D721Med (cell line): ENCODE results near the gene ANKRD40.
A peak's percentile ranks its signal among the peaks of the same experiment; 100 is the strongest.
"Not testable (repeated sequence)": the region's sequence is repeated elsewhere in the genome, so short reads cannot be mapped to it uniquely, and the experiment has no call there.

Experiments used
- DNase-seq: peaks from one replicate; pipeline ENCODE4 v3.0.0; 2011; ENCODE audit warnings: low spot score; ENCODE audit not compliant: insufficient read length
- FAIRE-seq: peaks from 2 replicates; lab custom pipeline; 2011; peaks lifted over from hg19 to GRCh38; lab: Jason Lieb, UNC
- TF ChIP-seq, protein P1 (sequence below): IDR thresholded peaks from 2 replicates; pipeline ENCODE4 v1.5.1; 2012; ENCODE audit warnings: mild to moderate bottlenecking, control low read depth; ENCODE audit not compliant: insufficient read depth; ENCODE audit errors: missing control alignments

ANKRD40 gene

GRCh38 chr17:50684612-50685333 is 22.9 kb downstream of the ANKRD40 start:
- DNase-seq (no peak), FAIRE-seq (no peak)
- TF ChIP-seq, protein P1, sequence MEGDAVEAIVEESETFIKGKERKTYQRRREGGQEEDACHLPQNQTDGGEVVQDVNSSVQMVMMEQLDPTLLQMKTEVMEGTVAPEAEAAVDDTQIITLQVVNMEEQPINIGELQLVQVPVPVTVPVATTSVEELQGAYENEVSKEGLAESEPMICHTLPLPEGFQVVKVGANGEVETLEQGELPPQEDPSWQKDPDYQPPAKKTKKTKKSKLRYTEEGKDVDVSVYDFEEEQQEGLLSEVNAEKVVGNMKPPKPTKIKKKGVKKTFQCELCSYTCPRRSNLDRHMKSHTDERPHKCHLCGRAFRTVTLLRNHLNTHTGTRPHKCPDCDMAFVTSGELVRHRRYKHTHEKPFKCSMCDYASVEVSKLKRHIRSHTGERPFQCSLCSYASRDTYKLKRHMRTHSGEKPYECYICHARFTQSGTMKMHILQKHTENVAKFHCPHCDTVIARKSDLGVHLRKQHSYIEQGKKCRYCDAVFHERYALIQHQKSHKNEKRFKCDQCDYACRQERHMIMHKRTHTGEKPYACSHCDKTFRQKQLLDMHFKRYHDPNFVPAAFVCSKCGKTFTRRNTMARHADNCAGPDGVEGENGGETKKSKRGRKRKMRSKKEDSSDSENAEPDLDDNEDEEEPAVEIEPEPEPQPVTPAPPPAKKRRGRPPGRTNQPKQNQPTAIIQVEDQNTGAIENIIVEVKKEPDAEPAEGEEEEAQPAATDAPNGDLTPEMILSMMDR, result no peak

DNA sequence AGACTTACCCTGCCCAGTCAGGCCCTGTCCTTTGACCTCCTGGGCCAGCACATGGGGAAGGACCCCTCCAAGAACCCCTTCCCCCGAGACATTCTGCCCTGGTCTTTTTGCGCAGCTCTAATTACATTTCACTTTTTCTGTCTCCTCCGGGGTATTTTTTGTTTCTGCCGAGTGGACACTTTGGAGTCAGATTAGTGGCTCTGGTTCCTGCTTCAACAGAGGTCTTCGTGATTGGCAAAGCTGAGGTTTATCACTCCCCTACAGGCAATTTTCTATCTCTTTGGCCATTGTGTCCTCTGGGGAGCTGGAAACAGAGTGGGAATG is 23.5 kb downstream of the ANKRD40 start:
- TF ChIP-seq, protein P1, result no peak
- FAIRE-seq, result no peak
- DNase-seq, result no peak

GRCh38 chr17:50683434-50684287 is 24.1 kb downstream of the ANKRD40 start:
- FAIRE-seq, result no peak

GRCh38 chr17:50682938-50683337 is 24.8 kb downstream of the ANKRD40 start:
- FAIRE-seq (no peak), DNase-seq (no peak)
- TF ChIP-seq, protein P1, result no peak

More at GRCh38 chr17:50683434-50684287, 24.1 kb downstream of the ANKRD40 start:
- no peak for DNase-seq
- TF ChIP-seq, protein P1, result no peak

- TF ChIP-seq, protein P1, result no peak
- no peak for FAIRE-seq
- no peak for DNase-seq
Observed at GRCh38 chr17:50682441-50682840, 25.3 kb downstream of the ANKRD40 start.

DNA sequence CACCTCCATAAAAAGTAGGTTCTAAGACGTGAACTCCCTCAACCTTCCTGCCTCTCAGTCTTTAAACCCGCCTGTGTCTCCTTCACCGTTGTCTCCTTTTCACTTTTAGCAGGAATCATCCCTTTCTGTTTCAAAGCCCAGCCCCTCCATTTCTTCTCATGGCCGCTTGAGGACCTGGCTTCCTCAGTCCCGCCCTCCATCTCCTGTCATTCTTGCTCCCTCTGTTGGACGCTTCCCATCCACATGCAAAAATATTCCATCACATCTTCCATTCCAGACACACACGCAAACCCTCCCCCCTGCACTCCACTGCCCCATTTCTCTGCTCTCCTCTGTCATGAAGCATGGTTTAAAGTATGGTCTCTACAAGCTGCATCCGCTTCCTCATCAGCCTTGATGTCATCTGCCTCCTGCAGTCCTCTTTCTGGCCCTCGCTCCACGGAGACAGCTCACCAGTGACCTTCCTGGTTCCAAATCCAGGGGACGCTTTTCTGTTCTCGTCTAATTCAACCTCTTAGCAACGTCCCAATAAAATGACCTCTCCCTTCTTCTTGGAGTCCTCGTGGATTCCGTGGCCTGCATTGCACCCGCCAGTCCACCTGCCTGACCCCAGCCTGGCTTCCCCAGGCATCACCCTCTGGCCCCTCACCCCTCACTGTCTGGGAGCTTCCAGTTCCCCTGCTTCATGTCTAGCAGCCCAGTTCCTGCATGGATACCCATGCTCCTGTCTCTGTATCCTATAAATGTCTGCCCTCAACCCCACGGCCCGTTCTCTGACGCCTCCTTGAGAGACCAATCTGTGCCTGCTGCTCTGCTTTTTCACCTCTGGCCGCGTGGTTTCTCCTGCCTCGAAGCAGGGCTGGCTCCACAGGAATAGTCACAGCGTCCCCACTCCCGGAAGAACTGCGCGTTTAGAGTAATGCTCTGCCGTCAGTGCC is 26.2 kb downstream of the ANKRD40 start:
- no peak for FAIRE-seq
- TF ChIP-seq, protein P1, result peak; percentile 96
- no peak for DNase-seq

DNA sequence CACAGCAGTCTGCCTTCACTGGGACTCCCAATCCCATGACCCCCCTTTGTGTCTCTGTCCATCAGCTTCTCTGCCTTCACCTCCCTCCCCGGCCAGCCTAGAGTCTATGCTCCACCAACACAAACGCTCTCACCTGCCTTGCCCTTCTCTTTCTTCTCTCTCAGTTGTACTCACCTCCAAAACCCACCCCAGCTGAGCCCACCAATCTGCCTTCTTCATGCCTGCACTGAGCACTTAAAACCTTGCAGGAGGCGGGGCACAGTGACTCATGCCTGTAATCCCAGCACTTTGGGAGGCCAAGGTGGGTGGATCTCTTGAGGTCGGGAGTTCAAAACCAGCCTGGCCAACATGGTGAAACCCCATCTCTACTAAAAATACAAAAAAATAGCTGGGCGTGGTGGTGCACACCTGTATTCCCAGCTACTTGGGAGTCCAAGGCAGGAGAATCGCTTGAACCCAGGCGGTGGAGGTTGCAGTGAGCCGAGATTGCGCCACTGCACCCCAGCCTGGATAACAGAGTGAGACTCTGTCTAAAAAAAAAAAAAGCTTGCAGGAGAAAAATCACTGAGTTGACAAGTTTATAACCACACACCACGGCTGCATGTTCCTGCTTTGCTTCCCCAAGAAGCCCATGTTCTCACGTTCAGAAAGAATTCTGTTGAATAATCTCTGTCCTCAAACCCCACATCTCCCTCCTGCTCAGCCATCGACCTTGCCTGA is 27.0 kb downstream of the ANKRD40 start:
- not testable (repeated sequence) for FAIRE-seq, DNase-seq
